GM19467 (cell line): ENCODE data around the gene ENDOD1.

Experiments used
- ATAC-seq: cut with Tn5 transposase; IDR thresholded peaks from one replicate; pipeline ENCODE4 v1.9.1; 2021; ENCODE audit warnings: mild to moderate bottlenecking, moderate library complexity; ENCODE audit not compliant: unreplicated experiment

ENDOD1 gene

DNA sequence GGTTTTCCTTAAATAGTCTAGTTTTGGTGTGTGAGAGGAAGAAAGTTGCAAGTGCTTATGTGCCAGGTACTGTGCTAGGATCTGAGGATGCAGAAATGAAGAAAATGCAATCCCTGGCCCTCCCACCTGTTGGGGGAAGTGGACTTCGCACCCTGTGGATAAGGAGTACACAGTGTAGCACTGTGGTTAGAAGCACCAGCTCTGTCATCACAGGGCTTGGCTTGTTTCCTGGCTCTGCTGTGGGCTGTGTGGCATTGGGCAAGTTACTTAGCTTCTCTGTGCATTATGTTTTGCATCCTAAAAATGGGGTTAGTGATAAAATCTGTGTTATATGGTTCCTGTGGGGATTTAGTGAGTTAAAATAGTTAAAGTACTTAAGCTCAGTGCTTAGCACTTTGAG lies 68.2 kb downstream of the ENDOD1 start:
- ATAC-seq, result no peak

DNA sequence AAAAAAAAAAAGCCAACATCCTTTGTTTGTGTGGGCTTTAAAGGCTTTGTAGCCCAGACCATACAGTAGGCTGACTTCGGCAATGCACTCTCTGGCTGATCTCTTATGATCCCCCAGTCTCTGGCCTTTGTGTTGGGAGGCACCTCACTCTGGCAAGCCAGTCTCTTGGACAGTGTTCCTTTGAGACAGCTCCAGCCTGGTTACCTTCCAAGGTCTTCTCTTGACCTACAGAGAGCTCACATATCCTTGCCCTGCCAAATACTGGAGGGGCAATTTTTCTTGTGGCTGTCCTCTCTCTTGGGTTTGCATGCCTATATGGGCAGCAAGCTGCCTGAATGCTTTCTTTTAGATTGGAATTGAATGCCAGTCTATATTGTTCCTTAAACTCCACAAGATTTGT lies 71.6 kb downstream of the ENDOD1 start:
- ATAC-seq, result no peak

DNA sequence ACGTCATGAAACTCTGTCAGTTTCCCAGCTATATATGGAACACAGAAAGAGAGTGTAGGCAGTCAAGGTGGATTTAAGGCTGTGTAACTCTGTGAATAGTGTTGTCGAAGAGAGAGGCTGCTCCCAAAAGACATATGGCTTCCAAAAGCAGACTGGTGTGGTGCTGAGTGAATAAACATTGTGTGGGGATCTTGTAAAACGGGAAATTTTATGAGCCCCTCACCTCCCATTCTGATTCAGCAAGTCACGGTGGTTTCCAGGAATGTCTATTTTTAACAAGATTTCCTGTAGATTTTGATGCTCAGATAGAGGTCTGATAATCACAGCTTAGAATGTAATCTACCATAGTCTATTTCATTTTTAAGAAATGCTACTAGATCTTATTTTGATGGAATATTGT lies 73.5 kb downstream of the ENDOD1 start:
- ATAC-seq, result no peak

DNA sequence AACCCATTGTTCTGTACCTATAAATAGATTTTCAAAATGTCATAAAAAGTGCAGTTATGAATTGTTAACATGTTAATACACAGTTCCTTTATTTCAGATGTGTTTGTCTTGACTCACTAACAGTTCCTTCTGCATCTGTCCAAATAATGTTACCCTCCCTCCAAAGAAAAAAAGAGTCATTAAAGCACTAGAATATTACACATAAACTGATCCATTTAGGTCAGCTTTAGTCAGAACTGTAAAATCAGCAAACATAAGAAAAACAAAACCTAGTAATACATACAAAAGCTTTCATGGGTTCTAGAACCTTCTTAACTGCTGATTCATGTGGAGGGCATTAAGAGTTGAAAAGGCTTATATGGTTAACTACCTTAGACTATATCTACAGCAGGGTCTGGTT lies 76.0 kb downstream of the ENDOD1 start:
- no peak for ATAC-seq

DNA sequence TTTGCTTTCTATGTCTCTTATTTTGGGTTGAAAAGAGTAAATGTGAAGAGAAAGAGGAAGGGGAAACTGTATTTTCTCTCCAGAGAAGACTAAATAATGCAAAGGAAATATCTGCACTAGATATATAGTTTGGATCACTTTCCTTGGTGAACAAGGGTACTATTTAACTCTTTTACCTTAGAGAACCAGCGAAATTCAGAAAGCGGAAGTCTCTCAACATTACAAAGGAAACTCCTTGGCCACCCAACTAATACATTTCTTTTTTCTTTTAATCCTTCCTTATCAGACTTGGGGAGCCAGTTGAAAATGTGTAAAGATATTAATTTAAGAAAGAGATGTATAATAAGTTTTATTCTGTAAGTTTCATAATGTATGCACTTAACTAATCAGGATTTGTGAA lies 77.1 kb downstream of the ENDOD1 start:
- no peak for ATAC-seq

DNA sequence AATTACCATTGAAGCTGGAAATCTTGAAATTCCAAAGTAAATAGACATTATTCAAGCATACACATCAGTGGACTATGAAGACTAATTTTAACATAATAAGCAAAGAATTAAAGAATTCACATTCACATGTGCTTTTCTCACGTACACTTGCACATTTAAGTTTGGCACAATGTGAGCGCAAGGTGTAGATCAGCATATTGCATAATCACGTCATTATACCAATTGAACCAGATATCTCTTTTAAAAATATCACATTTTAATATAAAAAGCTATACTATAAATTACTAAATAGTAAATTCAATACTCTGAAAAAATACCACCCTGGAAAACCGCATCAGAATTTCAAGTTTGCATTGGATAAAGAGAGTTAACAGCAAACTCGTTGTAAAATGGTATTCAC lies 80.6 kb downstream of the ENDOD1 start:
- no peak for ATAC-seq

DNA sequence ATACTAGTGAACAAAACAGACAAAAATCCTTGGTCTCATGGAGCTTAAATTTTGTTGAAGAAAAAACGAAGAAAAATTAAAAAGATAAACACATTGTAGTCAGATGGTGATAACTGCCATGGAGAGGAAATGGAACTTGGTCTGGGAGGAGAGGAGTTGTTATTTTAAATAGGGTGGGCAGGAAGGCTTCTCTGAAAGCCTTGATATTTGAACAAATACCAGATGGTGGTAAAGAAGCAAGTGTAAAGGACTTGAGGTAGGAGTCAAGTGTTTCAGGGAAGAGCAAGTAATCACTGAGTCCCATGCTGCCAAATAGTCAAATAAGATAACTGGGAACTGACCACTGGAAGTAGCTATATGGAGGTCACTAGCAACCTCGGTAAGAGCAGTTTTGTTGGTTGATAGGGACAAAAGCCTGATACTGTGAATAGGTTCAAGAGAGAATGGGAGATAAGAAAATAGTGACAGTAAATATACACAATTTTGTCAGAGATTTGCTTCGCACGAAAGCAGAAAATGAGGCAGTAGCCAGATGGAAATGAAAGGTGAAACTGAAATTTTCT lies 86.3 kb downstream of the ENDOD1 start:
- ATAC-seq, result no peak
